ENCODE measurements around the gene ATOH8.

DNA sequence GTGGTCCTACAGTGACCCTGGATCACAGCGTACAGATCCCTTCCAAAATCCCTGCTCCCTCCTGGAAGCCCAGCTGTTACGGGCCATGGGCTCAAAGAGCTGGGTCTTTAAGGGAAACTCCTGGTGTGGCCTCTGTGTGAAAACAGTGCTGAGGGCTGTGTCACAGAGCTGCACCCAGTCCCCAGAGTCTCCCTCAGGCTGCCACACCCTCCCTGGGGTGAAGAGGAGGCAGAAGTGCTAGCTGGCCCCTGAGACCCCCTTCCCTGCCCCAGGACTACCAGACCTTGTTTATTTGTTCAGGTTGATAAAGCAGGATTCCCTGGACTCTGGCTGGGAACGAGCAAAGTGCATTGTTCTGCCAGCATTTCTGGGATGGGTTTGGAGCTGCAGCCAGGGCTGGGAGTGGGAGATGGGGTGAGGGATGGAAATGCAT is 7.7 kb downstream of the ATOH8 start:
- TF ChIP-seq, protein P1, sequence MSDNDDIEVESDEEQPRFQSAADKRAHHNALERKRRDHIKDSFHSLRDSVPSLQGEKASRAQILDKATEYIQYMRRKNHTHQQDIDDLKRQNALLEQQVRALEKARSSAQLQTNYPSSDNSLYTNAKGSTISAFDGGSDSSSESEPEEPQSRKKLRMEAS (IDR thresholded peaks at IDR 0.05; ENCODE audit: low read depth): no peak
- TF ChIP-seq EP300 (IDR thresholded peaks at IDR 0.05; ENCODE audit: borderline replicate concordance in 1 of 2, low read depth in 1 of 2, low read length in 1 of 2) (no peak), RFX5 (IDR thresholded peaks at IDR 0.05; ENCODE audit: low read length) (no peak), TAF1 (IDR thresholded peaks at IDR 0.05; ENCODE audit: borderline replicate concordance, low read depth, low read length) (no peak)

Measured in SK-N-SH (cell line).